HepG2 (cell line): Measurements from ENCODE around the gene ALG3. TPM values are rescaled to one million over a fixed set of nuclear protein-coding genes. Genes with fewer than 3 reads are reported as not detected.

Experiments used
- ARNT2 ChIP-seq: sonication (generic); formaldehyde crosslinking; IDR thresholded peaks from 2 replicates; pipeline ENCODE4 v1.8.0; 2022; ENCODE audit warnings: mild to moderate bottlenecking, low read depth, missing genetic modification reagents, moderate library complexity
- EHMT2 ChIP-seq: fragments of 200-600 bp; sonication (generic); IDR thresholded peaks from 2 replicates; pipeline ENCODE4 v1.7.0; 2017; ENCODE audit warnings: antibody characterized with exemption, low read depth, low read length, borderline replicate concordance
- GATAD1 ChIP-seq: IDR thresholded peaks from 2 replicates; pipeline ENCODE4 v1.6.1; 2016; ENCODE audit warnings: missing genetic modification reagents, missing compliant biosample characterization
- GLMP ChIP-seq: sonication (generic); formaldehyde crosslinking; IDR thresholded peaks from 2 replicates; pipeline ENCODE4 v1.9.0; 2021; ENCODE audit warnings: missing genetic modification reagents, mild to moderate bottlenecking, borderline replicate concordance
- GMEB2 ChIP-seq: IDR thresholded peaks from 2 replicates; pipeline ENCODE4 v1.6.1; 2016; ENCODE audit warnings: missing biosample characterization, missing genetic modification reagents, low read depth
- NFAT5 ChIP-seq: sonication (generic); formaldehyde crosslinking; IDR thresholded peaks from 2 replicates; pipeline ENCODE4 v1.4.0; 2020; ENCODE audit warnings: missing genetic modification reagents
- PHF8 ChIP-seq: sonication (generic); formaldehyde crosslinking; IDR thresholded peaks from 2 replicates; pipeline ENCODE4 v1.5.0; 2020; ENCODE audit warnings: missing genetic modification reagents
- SIN3A ChIP-seq: IDR thresholded peaks from 2 replicates; pipeline ENCODE4 v1.6.1; 2011; ENCODE audit warnings: low read depth, mild to moderate bottlenecking, control low read depth, low read length, borderline replicate concordance
- TBX3 ChIP-seq: fragments of 450-650 bp; IDR thresholded peaks from 2 replicates; pipeline ENCODE4 v1.6.1; 2017; ENCODE audit warnings: antibody characterized with exemption, mild to moderate bottlenecking, inconsistent platforms, borderline replicate concordance
- TFE3 ChIP-seq: IDR thresholded peaks from 2 replicates; pipeline ENCODE4 v1.6.1; 2016
- U2AF1 ChIP-seq: fragments of 200-400 bp; formaldehyde crosslinking; optimal IDR thresholded peaks from 2 replicates; pipeline ENCODE3; 2017; ENCODE audit warnings: mild to moderate bottlenecking, low read depth, low read length
- ZGPAT ChIP-seq: IDR thresholded peaks from 2 replicates; pipeline ENCODE4 v1.6.1; 2016; ENCODE audit warnings: mild to moderate bottlenecking
- ZMAT5 ChIP-seq: sonication (generic); formaldehyde crosslinking; IDR thresholded peaks from 2 replicates; pipeline ENCODE4 v1.5.0; 2020; ENCODE audit warnings: mild to moderate bottlenecking, low read depth, missing genetic modification reagents, borderline replicate concordance
- ZNF251 ChIP-seq: sonication (generic); formaldehyde crosslinking; IDR thresholded peaks from 2 replicates; pipeline ENCODE4 v1.9.0; 2021; ENCODE audit warnings: mild to moderate bottlenecking, missing genetic modification reagents
- ZNF567 ChIP-seq: sonication (generic); formaldehyde crosslinking; IDR thresholded peaks from 2 replicates; pipeline ENCODE4 v1.8.1; 2023; ENCODE audit warnings: mild to moderate bottlenecking, missing genetic modification reagents, borderline replicate concordance
- ZZZ3 ChIP-seq: sonication (generic); formaldehyde crosslinking; IDR thresholded peaks from 2 replicates; pipeline ENCODE4 v1.4.0; 2020; ENCODE audit warnings: missing genetic modification reagents, mild to moderate bottlenecking, borderline replicate concordance
- polyA plus RNA-seq, 8 experiments: library from polyadenylated mRNA; depleted of rRNA in 3 of 8; stranded (reverse) in 7 of 8; unstranded in 1 of 8; fragments of >200 nt; fragmentation: Illumina TruSeq in 4 of 8; extraction: Trizol in 4 of 8; gene quantifications; 2 replicates each; pipeline versions ENCODE4 v1.2.1 to v1.2.3, GENCODE V29; 2011 to 2016; ENCODE audit warnings: low read depth in 4 of 8, missing spikeins in 1 of 8, mixed read lengths in 1 of 8; ENCODE audit not compliant: insufficient read depth in 1 of 8
- total RNA-seq, 5 experiments: library from RNA; depleted of rRNA; stranded (reverse); fragments of >200 nt; fragmentation: Illumina TruSeq; extraction: Trizol; gene quantifications; 2 replicates each; pipeline ENCODE4 v1.2.3, GENCODE V29; 2016; ENCODE audit warnings: low read depth in 1 of 5

The ALG3 gene
- total and polyA plus RNA-seq, 2 of the 13 experiments (the other 11 are each of a cell fraction or from before 2014, with no cell fraction given), result 46.6 to 57.1 TPM

- TF ChIP-seq GLMP (no peak), EHMT2 (peak; percentile 53; the same call in 1 of the 2 replicates), ZGPAT (CRISPR knock-in tag) (peak; percentile 95), ARNT2 (CRISPR knock-in tag) (peak; percentile 46; the same call in 1 of the 2 replicates), NFAT5 (CRISPR knock-in tag) (no peak; the same call in 1 of the 2 replicates), ZZZ3 (CRISPR knock-in tag) (peak; percentile 88; the same call in 1 of the 2 replicates), PHF8 (CRISPR knock-in tag) (peak; percentile 63; the same call in 1 of the 2 replicates), TFE3 (CRISPR knock-in tag) (peak; percentile 59; the same call in 1 of the 2 replicates), TBX3 (no peak), SIN3A (no peak), GMEB2 (no peak), U2AF1 (no peak), ZNF251 (CRISPR knock-in tag) (0 out of 2 replicates have a peak, but pooled peaks have one; percentile 64), GATAD1 (CRISPR knock-in tag) (peak; percentile 74; the same call in 1 of the 2 replicates), ZMAT5 (CRISPR knock-in tag) (no peak), ZNF567 (CRISPR knock-in tag) (peak; percentile 90; the same call in 1 of the 2 replicates)
Measured at GRCh38 chr3:184241447-184242296, 7.1 kb downstream of the ALG3 start (continued).
